Measurements from ENCODE around the gene MSH3.

Gene MSH3

GRCh38 chr5:80662108-80662507 lies 7.7 kb downstream of the MSH3 start:
- H3K4me1 ChIP-seq: no peaks in the 10 kb centered on the region
- no peak overlapping the region for H3K27ac ChIP-seq
- no peak overlapping the region for H3K4me3 ChIP-seq
- H4K20me1 ChIP-seq: no peaks in the 10 kb centered on the region
- peaks cover 0 to 21% (median 12%) of the 10 kb centered on the region in 11 experiments; a peak in 11 of 22 replicates for H3K9me3 ChIP-seq (replicated peaks in 1 of 11)
- no peak overlapping the region for H3K9ac ChIP-seq
- H3K4me2 ChIP-seq: no peak overlapping the region
- H3K36me3 ChIP-seq: peaks cover 94 to 100% (median 95%) of the 10 kb centered on the region in 11 experiments
- no peak for TF ChIP-seq Cebpa-rat (IDR thresholded peaks at IDR 0.05)
- no peaks in the 10 kb centered on the region for H3K27me3 ChIP-seq

GRCh38 chr5:80665057-80665456 lies 10.6 kb downstream of the MSH3 start:
- Histone ChIP-seq H3K36me3 (peaks cover 64 to 86% (median 74%) of the 10 kb centered on the region in 11 experiments), H3K4me1 (peaks cover 14 to 27% (median 24%) of the 10 kb centered on the region in 10 experiments), H3K27me3 (no peaks in the 10 kb centered on the region), H3K4me3 (no peak overlapping the region), H3K27ac (no peak overlapping the region), H3K9me3 (replicated peaks in 1 of 11) (peaks cover 0 to 14% (median 4%) of the 10 kb centered on the region in 11 experiments; a peak in 11 of 22 replicates), H3K9ac (no peak overlapping the region), H4K20me1 (peaks cover 0 to 11% (median 6%) of the 10 kb centered on the region in 11 experiments; a peak in 8 of 22 replicates), H3K4me2 (no peak overlapping the region)
- TF ChIP-seq Cebpa-rat (IDR thresholded peaks at IDR 0.05): no peak

DNA sequence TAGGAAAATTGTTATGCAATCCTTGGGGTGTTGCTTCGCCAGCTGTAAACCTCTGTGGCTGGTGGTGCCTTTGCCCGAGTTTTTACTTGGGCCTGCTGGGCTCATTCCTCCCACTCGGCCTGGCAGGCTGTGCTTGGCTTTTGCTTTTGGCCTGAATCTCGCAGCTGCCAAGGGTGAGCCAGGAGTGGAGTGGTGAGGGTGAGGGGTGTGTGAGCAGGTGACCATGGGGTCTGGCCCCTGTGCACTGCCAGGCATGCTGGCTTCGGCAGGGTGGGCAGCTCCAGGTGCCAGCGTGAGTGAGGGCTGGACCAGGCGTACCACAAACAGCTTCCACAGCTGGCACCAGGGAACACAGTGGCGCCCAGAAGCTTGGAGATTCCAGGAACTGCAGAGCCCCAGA lies 12.9 kb downstream of the MSH3 start:
- Histone ChIP-seq H3K4me3 (0 out of 20 replicates have a peak overlapping the region, but pooled peaks of 1 of the 10 experiments have one; percentile 48), H3K36me3 (peaks cover 48 to 81% (median 69%) of the 10 kb centered on the region in 11 experiments), H3K9me3 (replicated peaks in 1 of 11) (peaks cover 0 to 8% (median 0%) of the 10 kb centered on the region in 11 experiments; a peak in 1 of 22 replicates), H3K27ac (peak overlapping the region in 6 of 11 experiments; percentile 37 to 79 (median 62); a peak in 8 of 22 replicates), H3K9ac (peak overlapping the region in 4 of 11 experiments; percentile 40 to 68 (median 66); a peak in 5 of 22 replicates), H3K4me1 (peaks cover 14 to 35% (median 27%) of the 10 kb centered on the region in 10 experiments), H3K27me3 (no peaks in the 10 kb centered on the region), H3K4me2 (peak overlapping the region; percentile 82 to 97 (median 89); a peak in 20 of 22 replicates), H4K20me1 (peaks cover 0 to 11% (median 6%) of the 10 kb centered on the region in 11 experiments; a peak in 8 of 22 replicates)
- TF ChIP-seq Cebpa-rat (IDR thresholded peaks at IDR 0.05): no peak

DNA sequence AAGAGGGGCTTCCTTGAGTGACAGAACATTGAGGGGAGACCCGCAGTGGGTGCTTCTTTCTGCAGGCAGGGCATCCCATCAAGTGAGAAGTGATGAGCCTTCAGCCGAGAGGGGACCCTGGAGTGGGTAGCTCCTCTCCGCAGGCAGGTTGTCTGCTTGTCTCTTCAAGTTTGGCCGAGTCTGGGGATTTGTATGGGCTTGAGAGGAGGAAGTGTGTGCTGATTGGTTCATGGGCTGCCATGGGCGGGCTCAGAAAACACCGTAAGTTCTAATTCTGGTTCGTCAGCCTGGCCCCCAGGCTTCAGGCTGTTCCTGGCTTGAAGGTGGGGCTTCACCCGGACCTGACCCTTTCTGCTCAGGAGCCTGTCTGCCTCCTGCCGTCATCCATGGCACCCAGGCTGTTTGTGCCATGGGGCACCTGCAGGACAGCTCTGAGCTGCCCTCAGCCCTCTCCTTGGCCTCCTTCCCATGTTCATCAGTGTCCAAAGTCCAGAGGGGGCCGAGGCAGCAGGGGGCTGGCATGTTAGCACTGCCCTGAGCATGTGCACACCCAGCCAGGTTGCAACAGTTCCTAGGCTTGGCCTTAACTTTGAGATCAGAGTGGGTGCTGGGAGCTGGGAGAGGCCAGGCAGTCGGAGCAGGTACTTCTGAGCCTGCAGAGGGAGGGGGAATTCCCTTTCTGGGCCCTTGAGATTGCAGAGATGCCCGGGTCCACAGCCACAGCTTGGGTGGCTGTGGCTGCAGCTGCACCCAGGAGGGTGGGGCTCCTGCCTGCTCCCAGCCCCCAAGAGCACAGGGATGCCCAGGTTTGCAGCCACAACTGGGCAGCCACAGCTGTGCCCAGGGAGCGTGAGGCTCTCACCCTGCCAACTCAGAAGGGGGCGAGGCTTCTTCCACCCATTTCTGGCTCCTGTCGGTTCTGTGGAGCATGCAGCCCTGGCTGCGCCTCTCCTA lies 13.8 kb downstream of the MSH3 start:
- H3K4me3 ChIP-seq: peak overlapping the region; percentile 24 to 59 (median 44); a peak in 19 of 20 replicates
- peaks cover 48 to 81% (median 69%) of the 10 kb centered on the region in 11 experiments for H3K36me3 ChIP-seq
- TF ChIP-seq Cebpa-rat (IDR thresholded peaks at IDR 0.05): no peak
- H4K20me1 ChIP-seq: peaks cover 0 to 11% (median 6%) of the 10 kb centered on the region in 11 experiments; a peak in 8 of 22 replicates
- no peaks in the 10 kb centered on the region for H3K27me3 ChIP-seq
- H3K4me1 ChIP-seq: peaks cover 14 to 35% (median 27%) of the 10 kb centered on the region in 10 experiments
- H3K27ac ChIP-seq: peak overlapping the region in 8 of 11 experiments; percentile 25 to 79 (median 54); a peak in 13 of 22 replicates
- H3K9ac ChIP-seq: peak overlapping the region; percentile 6 to 68 (median 40); a peak in 17 of 22 replicates
- H3K4me2 ChIP-seq: peak overlapping the region; percentile 82 to 97 (median 89)
- no peaks in the 10 kb centered on the region for H3K9me3 ChIP-seq (replicated peaks in 1 of 11)

- no peak overlapping the region for H3K4me3 ChIP-seq
- H3K4me1 ChIP-seq: peaks cover 14 to 38% (median 26%) of the 10 kb centered on the region in 10 experiments
- H3K9me3 ChIP-seq (replicated peaks in 1 of 11): no peaks in the 10 kb centered on the region
- H3K9ac ChIP-seq: no peak overlapping the region
- no peaks in the 10 kb centered on the region for H3K27me3 ChIP-seq
- peaks cover 45 to 81% (median 71%) of the 10 kb centered on the region in 11 experiments for H3K36me3 ChIP-seq
- peaks cover 0 to 11% (median 6%) of the 10 kb centered on the region in 11 experiments; a peak in 8 of 22 replicates for H4K20me1 ChIP-seq
- no peak overlapping the region for H3K27ac ChIP-seq
- no peak overlapping the region for H3K4me2 ChIP-seq
- TF ChIP-seq Cebpa-rat (IDR thresholded peaks at IDR 0.05): no peak
These were observed 17.8 kb downstream of the MSH3 start for GRCh38 chr5:80672140-80672736.

- H3K36me3 ChIP-seq: peaks cover 61 to 92% (median 75%) of the 10 kb centered on the region in 11 experiments
- TF ChIP-seq Cebpa-rat (IDR thresholded peaks at IDR 0.05): no peak
These were observed 22.3 kb downstream of the MSH3 start for GRCh38 chr5:80676706-80677105.

GRCh38 chr5:80686757-80687156 lies 32.3 kb downstream of the MSH3 start:
- TF ChIP-seq Cebpa-rat (IDR thresholded peaks at IDR 0.05): no peak
- H3K27ac ChIP-seq: no peak overlapping the region
- H3K36me3 ChIP-seq: peaks cover 22 to 44% (median 35%) of the 10 kb centered on the region in 11 experiments; a peak in 21 of 22 replicates
- peaks cover 0 to 13% (median 7%) of the 10 kb centered on the region in 11 experiments; a peak in 8 of 22 replicates for H3K9me3 ChIP-seq (replicated peaks in 1 of 11)
- H3K4me3 ChIP-seq: no peak overlapping the region
- peaks cover 0 to 9% (median 0%) of the 10 kb centered on the region in 10 experiments; a peak in 2 of 20 replicates for H3K4me1 ChIP-seq
- peaks cover 0 to 5% (median 0%) of the 10 kb centered on the region in 11 experiments; a peak in 2 of 22 replicates for H4K20me1 ChIP-seq
- H3K27me3 ChIP-seq: no peaks in the 10 kb centered on the region
- no peak overlapping the region for H3K4me2 ChIP-seq
- no peak overlapping the region for H3K9ac ChIP-seq

More at GRCh38 chr5:80676706-80677105, 22.3 kb downstream of the MSH3 start:
- H3K27me3 ChIP-seq: no peaks in the 10 kb centered on the region
- no peaks in the 10 kb centered on the region for H4K20me1 ChIP-seq
- no peak overlapping the region for H3K9ac ChIP-seq
- H3K9me3 ChIP-seq (replicated peaks in 1 of 11): no peaks in the 10 kb centered on the region
- no peak overlapping the region for H3K4me2 ChIP-seq
- peaks cover 0 to 6% (median under 1%) of the 10 kb centered on the region in 10 experiments; a peak in 9 of 20 replicates for H3K4me1 ChIP-seq
- no peak overlapping the region for H3K27ac ChIP-seq
- no peak overlapping the region for H3K4me3 ChIP-seq

DNA sequence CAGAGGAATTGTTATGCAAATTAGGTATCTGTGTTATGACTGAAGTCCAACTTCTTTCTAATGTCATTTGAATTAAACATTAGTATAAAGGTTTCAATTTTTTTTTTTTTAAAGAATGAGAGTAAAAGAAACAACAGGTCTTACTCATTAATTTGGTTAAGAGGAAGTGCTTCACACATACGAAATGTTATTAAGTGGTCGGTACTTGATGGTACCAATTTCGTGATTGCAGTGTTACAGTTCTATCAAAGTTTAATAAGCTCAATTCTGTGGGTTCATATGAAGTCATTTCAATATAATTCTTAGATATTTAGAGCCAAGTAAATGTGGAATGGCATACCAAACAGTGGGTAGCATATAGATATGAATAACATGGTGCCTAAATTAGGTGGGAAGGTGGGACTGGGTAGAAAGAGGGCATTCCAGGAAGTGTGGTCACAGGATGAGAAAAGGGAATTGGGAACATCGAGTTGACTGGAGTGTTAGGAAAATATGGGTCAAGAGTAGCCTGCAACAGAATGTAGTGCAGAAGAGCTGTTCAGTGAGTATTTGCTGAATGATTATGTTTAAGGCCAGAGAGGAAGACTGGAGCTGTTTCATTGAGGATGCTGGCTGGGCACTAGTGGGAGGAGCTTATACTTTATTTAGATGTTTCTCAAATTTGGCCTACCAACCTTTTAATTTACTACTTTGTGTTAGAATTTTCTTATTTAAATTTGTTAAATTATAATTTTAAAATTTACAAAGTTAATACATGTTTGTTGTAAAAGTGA lies 34.4 kb downstream of the MSH3 start:
- H3K4me2 ChIP-seq: no peak overlapping the region
- H4K20me1 ChIP-seq: peaks cover 0 to 5% (median 0%) of the 10 kb centered on the region in 11 experiments; a peak in 2 of 22 replicates
- no peak for TF ChIP-seq Cebpa-rat (IDR thresholded peaks at IDR 0.05)

More for the DNA sequence above, 34.4 kb downstream of the MSH3 start:
- Histone ChIP-seq H3K9me3 (replicated peaks in 1 of 11) (peaks cover 0 to 3% (median 2%) of the 10 kb centered on the region in 11 experiments; a peak in 3 of 22 replicates), H3K4me3 (no peak overlapping the region), H3K36me3 (peaks cover 5 to 26% (median 17%) of the 10 kb centered on the region in 11 experiments; a peak in 20 of 22 replicates), H3K9ac (no peak overlapping the region), H3K27me3 (no peaks in the 10 kb centered on the region), H3K27ac (no peak overlapping the region), H3K4me1 (no peaks in the 10 kb centered on the region)
